ENCODE data around the gene CKB. TPM values are rescaled to one million over a fixed set of nuclear protein-coding genes. Genes with fewer than 3 reads are reported as not detected.

The CKB gene
- total and polyA plus RNA-seq, 2 donors (not counting 1 experiment from before 2014, with no cell fraction given): 3.1 to 4.7 TPM

GRCh38 chr14:103558071-103558882 lies 35.6 kb upstream of the CKB start:
- no peak overlapping the region for H3K4me3 ChIP-seq (ENCODE audit: control extremely low read depth in 1 of 5, extremely low read depth in 1 of 5, insufficient read depth in 1 of 5, low read depth in 2 of 5, low read length in 4 of 5)
- intact Hi-C loops (cut with micrococcal nuclease): no loop called here

More at GRCh38 chr14:103558071-103558882, 35.6 kb upstream of the CKB start:
- H3K27me3 Mint-ChIP-seq: no peaks in the 10 kb centered on the region
- no peaks in the 10 kb centered on the region for H3K9me3 ChIP-seq (ENCODE audit: control extremely low read depth in 1 of 3, control insufficient read depth in 2 of 3, insufficient read depth in 1 of 3, low read length in 2 of 3)
- 96% methylated on average over 13 of the region's 16 CpGs for WGBS (ENCODE audit: insufficient coverage)
- no peak overlapping the region for H3K27ac Mint-ChIP-seq
- no peak for ATAC-seq (ENCODE audit: low read depth)
- H2AFZ ChIP-seq (ENCODE audit: insufficient read depth, low read depth, low read length, poor library complexity, severe bottlenecking): no peak overlapping the region
- peaks cover 50% of the 10 kb centered on the region for H3K4me1 Mint-ChIP-seq
- no peak overlapping the region for H3K4me2 ChIP-seq (replicated peaks; ENCODE audit: low read depth, low read length, poor library complexity, severe bottlenecking)
- ChIA-PET POLR2A (no interaction called here), CTCF (interaction anchor here (1.0 to 3.1 kb wide), 7 partner anchors 10 to 122 kb away, joined by 3 to 16 read pairs (median 3); no protein-coding TSS in a partner anchor)
- H4K20me1 ChIP-seq (ENCODE audit: control insufficient read depth, insufficient read depth, low read length, poor library complexity, severe bottlenecking): peaks cover 50% of the 10 kb centered on the region
- H3K4me1 ChIP-seq (ENCODE audit: control insufficient read depth in 2 of 2, insufficient read depth in 2 of 2, low read length in 2 of 2): peaks cover 17% of the 10 kb centered on the region in 2 donors
- H3K27me3 ChIP-seq (replicated peaks in 1 of 4; ENCODE audit: control extremely low read depth in 1 of 4, control insufficient read depth in 3 of 4, insufficient read depth in 4 of 4, low read length in 3 of 4): no peaks in the 10 kb centered on the region
- peak overlapping the region; percentile 19 for H3K4me3 Mint-ChIP-seq
- no peak for DNase-seq
- H3K79me2 ChIP-seq (ENCODE audit: control insufficient read depth, insufficient read depth, low read length): peaks cover 76% of the 10 kb centered on the region
- no peaks in the 10 kb centered on the region for H3K9me3 Mint-ChIP-seq (ENCODE audit: insufficient read depth)
- TF ChIP-seq, protein P1, sequence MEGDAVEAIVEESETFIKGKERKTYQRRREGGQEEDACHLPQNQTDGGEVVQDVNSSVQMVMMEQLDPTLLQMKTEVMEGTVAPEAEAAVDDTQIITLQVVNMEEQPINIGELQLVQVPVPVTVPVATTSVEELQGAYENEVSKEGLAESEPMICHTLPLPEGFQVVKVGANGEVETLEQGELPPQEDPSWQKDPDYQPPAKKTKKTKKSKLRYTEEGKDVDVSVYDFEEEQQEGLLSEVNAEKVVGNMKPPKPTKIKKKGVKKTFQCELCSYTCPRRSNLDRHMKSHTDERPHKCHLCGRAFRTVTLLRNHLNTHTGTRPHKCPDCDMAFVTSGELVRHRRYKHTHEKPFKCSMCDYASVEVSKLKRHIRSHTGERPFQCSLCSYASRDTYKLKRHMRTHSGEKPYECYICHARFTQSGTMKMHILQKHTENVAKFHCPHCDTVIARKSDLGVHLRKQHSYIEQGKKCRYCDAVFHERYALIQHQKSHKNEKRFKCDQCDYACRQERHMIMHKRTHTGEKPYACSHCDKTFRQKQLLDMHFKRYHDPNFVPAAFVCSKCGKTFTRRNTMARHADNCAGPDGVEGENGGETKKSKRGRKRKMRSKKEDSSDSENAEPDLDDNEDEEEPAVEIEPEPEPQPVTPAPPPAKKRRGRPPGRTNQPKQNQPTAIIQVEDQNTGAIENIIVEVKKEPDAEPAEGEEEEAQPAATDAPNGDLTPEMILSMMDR (IDR thresholded peaks at IDR 0.05): no peak
- no peak for TF ChIP-seq EZH2 (IDR thresholded peaks at IDR 0.05; ENCODE audit: borderline replicate concordance, insufficient read depth, low read depth, low read length, poor library complexity, severe bottlenecking)
- H3K36me3 ChIP-seq (replicated peaks in 1 of 2; ENCODE audit: control extremely low read depth in 1 of 2, control insufficient read depth in 1 of 2, extremely low read depth in 1 of 2, insufficient read depth in 2 of 2, low read length in 1 of 2): peaks cover 0 to 34% of the 10 kb centered on the region in 2 experiments
- no peak overlapping the region for H3K27ac ChIP-seq (ENCODE audit: low read length in 2 of 2)
- no peak overlapping the region for H3K9ac ChIP-seq (ENCODE audit: low read length)
